ENCODE data around the gene LACTBL1.

GRCh38 chr1:23021834-23022233 lies 49.2 kb upstream of the LACTBL1 start:
- TF ChIP-seq, protein P1, sequence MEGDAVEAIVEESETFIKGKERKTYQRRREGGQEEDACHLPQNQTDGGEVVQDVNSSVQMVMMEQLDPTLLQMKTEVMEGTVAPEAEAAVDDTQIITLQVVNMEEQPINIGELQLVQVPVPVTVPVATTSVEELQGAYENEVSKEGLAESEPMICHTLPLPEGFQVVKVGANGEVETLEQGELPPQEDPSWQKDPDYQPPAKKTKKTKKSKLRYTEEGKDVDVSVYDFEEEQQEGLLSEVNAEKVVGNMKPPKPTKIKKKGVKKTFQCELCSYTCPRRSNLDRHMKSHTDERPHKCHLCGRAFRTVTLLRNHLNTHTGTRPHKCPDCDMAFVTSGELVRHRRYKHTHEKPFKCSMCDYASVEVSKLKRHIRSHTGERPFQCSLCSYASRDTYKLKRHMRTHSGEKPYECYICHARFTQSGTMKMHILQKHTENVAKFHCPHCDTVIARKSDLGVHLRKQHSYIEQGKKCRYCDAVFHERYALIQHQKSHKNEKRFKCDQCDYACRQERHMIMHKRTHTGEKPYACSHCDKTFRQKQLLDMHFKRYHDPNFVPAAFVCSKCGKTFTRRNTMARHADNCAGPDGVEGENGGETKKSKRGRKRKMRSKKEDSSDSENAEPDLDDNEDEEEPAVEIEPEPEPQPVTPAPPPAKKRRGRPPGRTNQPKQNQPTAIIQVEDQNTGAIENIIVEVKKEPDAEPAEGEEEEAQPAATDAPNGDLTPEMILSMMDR (IDR thresholded peaks at IDR 0.05; ENCODE audit: low read depth, low read length, missing input control), result no peak
- TF ChIP-seq RAD21 (IDR thresholded peaks at IDR 0.05) (no peak), RXRA (IDR thresholded peaks at IDR 0.05) (no peak), MAX (IDR thresholded peaks at IDR 0.05) (no peak), EGR1 (IDR thresholded peaks at IDR 0.05; ENCODE audit: low read depth in 2 of 2) (no peak), ATF3 (IDR thresholded peaks at IDR 0.05) (no peak), REST (IDR thresholded peaks at IDR 0.05) (no peak)
